Left ventricle myocardium inferior (tissue), 1 donor: ENCODE measurements around the gene ANKRD17. TPM values are rescaled to one million over a fixed set of nuclear protein-coding genes. Genes with fewer than 3 reads are reported as not detected.
"Not testable (repeated sequence)": the region's sequence is repeated elsewhere in the genome, so short reads cannot be mapped to it uniquely, and the experiment has no call there.

Source experiments
- DNase-seq: peaks from one replicate; pipeline ENCODE4 v3.0.0-alpha.2; 2020
- H3K27ac ChIP-seq: fragments of 200-600 bp; replicated peaks from 2 replicates; pipeline ENCODE4 v1.8.0; 2021
- H3K27me3 ChIP-seq: fragments of 200-600 bp; 2 replicates; pipeline ENCODE4 v1.8.0; 2021; ENCODE audit warnings: low read depth
- H3K36me3 ChIP-seq: fragments of 200-600 bp; 2 replicates; pipeline ENCODE4 v1.8.0; 2021
- H3K4me1 ChIP-seq: fragments of 200-600 bp; 2 replicates; pipeline ENCODE4 v1.8.0; 2021
- H3K4me3 ChIP-seq: fragments of 200-600 bp; 2 replicates; pipeline ENCODE4 v1.8.0; 2021; ENCODE audit warnings: mild to moderate bottlenecking, moderate library complexity
- H3K9me3 ChIP-seq: fragments of 200-600 bp; replicated peaks from 2 replicates; pipeline ENCODE4 v1.8.0; 2021
- intact Hi-C: fragments of 100-400 bp; cut with micrococcal nuclease; formaldehyde crosslinking; loops from one replicate; pipeline ENCODE4 v1.11.0; 2022
- long read RNA-seq: library from polyadenylated mRNA; unstranded; transcript quantifications from one replicate; pipeline ENCODE4 v2.0.0, GENCODE V29; 2021
- total RNA-seq: library from RNA; stranded (reverse); fragmentation: NEBNext Ultra II Directional; extraction: Animal tissue kit (Norgen Biotek cat#: 25700); gene quantifications from one replicate; pipeline ENCODE4 v1.2.1, GENCODE V29; 2021
- TF ChIP-seq, protein P1 (sequence below): fragments of 200-600 bp; IDR thresholded peaks from 2 replicates; pipeline ENCODE4 v1.8.0; 2021; ENCODE audit warnings: antibody characterized with exemption, mild to moderate bottlenecking, borderline replicate concordance
- donor health status: DM: no; HTN: yes; CAD: no; lungs with severe emphysema.

ANKRD17 gene, protein sequence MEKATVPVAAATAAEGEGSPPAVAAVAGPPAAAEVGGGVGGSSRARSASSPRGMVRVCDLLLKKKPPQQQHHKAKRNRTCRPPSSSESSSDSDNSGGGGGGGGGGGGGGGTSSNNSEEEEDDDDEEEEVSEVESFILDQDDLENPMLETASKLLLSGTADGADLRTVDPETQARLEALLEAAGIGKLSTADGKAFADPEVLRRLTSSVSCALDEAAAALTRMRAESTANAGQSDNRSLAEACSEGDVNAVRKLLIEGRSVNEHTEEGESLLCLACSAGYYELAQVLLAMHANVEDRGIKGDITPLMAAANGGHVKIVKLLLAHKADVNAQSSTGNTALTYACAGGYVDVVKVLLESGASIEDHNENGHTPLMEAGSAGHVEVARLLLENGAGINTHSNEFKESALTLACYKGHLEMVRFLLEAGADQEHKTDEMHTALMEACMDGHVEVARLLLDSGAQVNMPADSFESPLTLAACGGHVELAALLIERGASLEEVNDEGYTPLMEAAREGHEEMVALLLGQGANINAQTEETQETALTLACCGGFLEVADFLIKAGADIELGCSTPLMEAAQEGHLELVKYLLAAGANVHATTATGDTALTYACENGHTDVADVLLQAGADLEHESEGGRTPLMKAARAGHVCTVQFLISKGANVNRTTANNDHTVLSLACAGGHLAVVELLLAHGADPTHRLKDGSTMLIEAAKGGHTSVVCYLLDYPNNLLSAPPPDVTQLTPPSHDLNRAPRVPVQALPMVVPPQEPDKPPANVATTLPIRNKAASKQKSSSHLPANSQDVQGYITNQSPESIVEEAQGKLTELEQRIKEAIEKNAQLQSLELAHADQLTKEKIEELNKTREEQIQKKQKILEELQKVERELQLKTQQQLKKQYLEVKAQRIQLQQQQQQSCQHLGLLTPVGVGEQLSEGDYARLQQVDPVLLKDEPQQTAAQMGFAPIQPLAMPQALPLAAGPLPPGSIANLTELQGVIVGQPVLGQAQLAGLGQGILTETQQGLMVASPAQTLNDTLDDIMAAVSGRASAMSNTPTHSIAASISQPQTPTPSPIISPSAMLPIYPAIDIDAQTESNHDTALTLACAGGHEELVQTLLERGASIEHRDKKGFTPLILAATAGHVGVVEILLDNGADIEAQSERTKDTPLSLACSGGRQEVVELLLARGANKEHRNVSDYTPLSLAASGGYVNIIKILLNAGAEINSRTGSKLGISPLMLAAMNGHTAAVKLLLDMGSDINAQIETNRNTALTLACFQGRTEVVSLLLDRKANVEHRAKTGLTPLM (N-terminal part only)
- total RNA-seq, result 54.1 TPM
- long read RNA-seq, full-length matches to known transcripts, result 2 of 42 reads
- long read RNA-seq, partial matches to known transcripts, result 29 of 42 reads
- long read RNA-seq, other reads (novel, unspliced or antisense), result 11 of 42 reads

DNA sequence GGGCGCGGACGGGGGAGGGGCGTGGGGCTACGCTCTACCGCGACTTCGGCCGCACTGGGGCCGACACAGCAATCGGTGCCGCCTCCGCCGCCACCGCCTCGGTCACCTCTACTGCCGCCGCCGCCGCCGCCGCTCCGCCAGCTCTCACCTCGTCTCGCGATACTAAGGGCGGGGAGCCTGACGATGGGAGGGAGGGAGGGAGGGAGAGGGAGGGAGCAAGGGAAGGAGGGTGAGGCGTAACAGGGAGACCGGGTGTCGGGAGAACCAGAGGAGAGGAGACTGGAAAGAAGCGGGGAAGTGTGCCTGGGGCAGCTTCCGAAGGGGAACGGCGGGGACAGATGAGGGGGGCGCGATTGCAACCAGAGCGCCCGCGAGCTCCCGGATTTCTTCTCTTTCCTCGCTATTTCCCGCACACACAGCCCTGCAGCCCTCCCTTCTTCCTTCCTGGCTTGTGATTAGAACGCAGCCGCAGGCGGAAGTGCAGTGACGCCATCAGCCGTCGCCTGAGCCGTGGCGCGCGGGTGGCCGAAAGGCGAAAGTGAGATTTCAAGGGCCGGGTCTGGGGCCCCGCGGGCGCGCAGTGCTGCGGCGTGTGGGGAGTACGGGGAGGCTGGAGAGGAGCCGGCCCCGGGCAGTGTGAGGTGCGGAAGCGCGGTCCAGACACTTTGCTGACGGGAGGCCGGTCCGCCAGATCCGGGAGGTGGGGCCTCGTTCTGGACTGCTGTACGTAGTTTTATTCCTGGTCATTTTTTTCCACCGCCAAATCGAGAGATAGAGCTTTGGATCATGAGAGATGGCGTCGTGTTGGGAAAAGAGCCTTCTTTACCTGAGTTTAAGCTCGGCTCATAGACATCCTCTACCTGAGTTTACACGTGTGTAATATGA is at the start of gene ANKRD17:
ANKRD17 (minus strand) TSS at position 113 of the 885 bp plus-strand sequence. CDS start 130 bp downstream, outside the sequence.
- intact Hi-C loops, result loop anchor here (5.0 kb wide), 1 partner anchor 192 kb away; the partner anchor contains the start of gene COX18
- peak within 1 kb of the TSS; percentile 99 for H3K27ac ChIP-seq
- peaks cover 78% of the 10 kb centered on the region for H3K4me1 ChIP-seq
- DNase-seq, result peak; percentile 92
- no peaks in the 10 kb centered on the region for H3K27me3 ChIP-seq
- no peaks in the 10 kb centered on the region for H3K36me3 ChIP-seq
- TF ChIP-seq, protein P1, sequence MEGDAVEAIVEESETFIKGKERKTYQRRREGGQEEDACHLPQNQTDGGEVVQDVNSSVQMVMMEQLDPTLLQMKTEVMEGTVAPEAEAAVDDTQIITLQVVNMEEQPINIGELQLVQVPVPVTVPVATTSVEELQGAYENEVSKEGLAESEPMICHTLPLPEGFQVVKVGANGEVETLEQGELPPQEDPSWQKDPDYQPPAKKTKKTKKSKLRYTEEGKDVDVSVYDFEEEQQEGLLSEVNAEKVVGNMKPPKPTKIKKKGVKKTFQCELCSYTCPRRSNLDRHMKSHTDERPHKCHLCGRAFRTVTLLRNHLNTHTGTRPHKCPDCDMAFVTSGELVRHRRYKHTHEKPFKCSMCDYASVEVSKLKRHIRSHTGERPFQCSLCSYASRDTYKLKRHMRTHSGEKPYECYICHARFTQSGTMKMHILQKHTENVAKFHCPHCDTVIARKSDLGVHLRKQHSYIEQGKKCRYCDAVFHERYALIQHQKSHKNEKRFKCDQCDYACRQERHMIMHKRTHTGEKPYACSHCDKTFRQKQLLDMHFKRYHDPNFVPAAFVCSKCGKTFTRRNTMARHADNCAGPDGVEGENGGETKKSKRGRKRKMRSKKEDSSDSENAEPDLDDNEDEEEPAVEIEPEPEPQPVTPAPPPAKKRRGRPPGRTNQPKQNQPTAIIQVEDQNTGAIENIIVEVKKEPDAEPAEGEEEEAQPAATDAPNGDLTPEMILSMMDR, result peak; percentile 42
- no peaks in the 10 kb centered on the region for H3K9me3 ChIP-seq
- peak within 1 kb of the TSS; percentile 94 for H3K4me3 ChIP-seq

DNA sequence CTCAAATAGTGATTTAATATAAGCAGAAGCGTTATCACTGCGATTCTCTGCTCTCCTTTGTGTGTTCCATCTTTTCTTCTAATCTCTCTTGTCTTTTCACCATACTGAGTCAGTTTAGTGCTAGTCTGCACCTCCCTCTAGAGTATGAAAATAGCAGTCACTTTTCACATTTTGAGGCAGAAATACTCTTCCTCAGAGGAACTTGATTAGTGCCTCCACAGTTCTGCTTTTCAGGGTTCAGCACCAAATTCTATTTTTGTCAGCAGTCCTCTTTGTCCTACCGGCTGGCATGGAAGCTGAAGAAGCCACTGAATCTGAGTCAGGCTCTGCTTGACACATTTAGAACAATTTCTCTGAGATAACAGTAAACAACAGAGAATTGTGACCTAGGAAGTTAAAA is 49.7 kb upstream of the ANKRD17 start:
- Histone ChIP-seq H3K36me3 (no peaks in the 10 kb centered on the region), H3K4me3 (no peak overlapping the region), H3K9me3 (peaks cover 5% of the 10 kb centered on the region), H3K4me1 (no peaks in the 10 kb centered on the region), H3K27me3 (no peaks in the 10 kb centered on the region), H3K27ac (no peak overlapping the region)
- TF ChIP-seq, protein P1, result no peak
- no peak for DNase-seq
- intact Hi-C loops, result no loop called here

DNA sequence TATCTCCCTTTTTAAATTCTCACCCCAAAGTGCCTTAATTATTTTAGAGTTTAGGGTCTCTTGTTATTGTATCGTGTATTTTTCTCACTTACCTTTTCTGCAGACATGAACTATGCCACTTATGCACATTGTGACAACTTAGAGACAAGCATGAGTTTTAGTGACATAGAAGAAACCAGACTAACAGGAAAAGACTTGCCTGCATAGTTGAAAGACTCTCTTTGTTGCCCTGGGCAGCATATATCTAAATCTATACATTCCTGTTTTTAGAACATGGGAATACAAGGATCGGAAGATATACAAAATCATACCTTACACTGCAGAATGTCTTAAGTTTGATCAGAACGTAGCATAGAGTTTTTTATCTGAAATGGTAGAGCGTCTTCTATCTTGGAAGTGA is 45.1 kb upstream of the ANKRD17 start:
- Histone ChIP-seq H3K4me1 (no peaks in the 10 kb centered on the region), H3K4me3 (no peak overlapping the region), H3K27ac (no peak overlapping the region), H3K36me3 (no peaks in the 10 kb centered on the region), H3K27me3 (no peaks in the 10 kb centered on the region), H3K9me3 (peaks cover 15% of the 10 kb centered on the region)
- intact Hi-C loops, result no loop called here
- TF ChIP-seq, protein P1, result no peak
- no peak for DNase-seq

DNA sequence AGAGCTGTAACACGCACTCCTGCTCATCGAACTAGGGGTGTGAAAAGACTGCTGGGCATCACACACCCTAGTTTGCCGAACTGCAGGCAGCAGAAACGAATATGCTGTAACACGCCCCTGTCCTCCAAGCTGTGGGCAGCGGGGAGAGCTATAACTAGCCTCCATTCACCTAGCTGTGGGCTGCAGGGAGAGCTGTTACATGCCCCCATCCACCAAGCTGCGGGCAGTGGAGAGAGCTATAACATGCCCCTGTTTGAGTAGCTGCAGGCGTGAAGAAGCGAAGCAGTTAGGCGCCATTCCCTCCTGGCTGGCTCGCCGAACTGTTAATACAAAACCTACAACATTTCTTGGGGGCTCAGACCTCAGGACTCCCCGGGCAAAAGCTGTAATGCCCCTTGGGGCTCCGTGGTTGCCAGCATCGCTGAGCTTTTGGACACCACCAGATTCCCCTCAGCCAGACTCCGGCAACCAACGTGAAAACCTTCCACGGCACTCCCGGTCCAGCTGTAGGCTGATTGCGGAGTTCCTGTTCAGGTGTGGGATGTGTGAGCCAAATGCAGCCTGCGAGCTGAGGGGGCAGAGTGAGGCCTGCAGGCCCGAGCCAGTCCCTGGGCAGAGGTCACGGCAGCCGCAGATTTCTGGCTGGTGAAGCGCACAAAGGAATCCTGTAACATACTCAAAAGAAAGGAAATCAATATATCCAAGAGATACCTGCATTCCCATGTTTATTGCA is 41.1 kb upstream of the ANKRD17 start:
- H3K9me3 ChIP-seq, result peaks cover 54% of the 10 kb centered on the region
- no peak overlapping the region for H3K27ac ChIP-seq
- TF ChIP-seq, protein P1, result no peak
- peaks cover 6% of the 10 kb centered on the region for H3K36me3 ChIP-seq
- no peak for DNase-seq
- no peaks in the 10 kb centered on the region for H3K27me3 ChIP-seq
- no peaks in the 10 kb centered on the region for H3K4me1 ChIP-seq
- no peak overlapping the region for H3K4me3 ChIP-seq
- intact Hi-C loops, result no loop called here

DNA sequence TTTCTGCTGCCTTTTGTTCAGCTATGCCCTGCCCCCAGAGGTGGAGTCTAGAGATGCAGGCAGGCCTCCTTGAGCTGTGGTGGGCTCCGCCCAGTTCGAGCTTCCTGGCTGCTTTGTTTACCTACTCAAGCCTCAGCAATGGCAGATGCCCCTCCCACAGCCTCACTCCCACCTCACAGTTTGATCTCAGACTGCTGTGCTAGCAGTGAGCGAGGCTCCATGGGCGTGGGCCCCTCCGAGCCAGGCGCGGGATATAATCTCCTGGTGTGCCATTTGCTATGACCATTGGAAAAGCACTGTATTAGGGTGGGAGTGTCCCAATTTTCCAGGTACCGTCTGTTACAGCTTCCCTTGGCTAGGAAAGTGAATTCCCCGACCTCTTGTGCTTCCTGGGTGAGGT is 34.1 kb upstream of the ANKRD17 start:
- intact Hi-C loops, DNase-seq, H3K27me3 ChIP-seq, H3K4me3 ChIP-seq, H3K4me1 ChIP-seq, H3K27ac ChIP-seq: not testable (repeated sequence)
- Histone ChIP-seq H3K9me3 (peaks cover 71% of the 10 kb centered on the region), H3K36me3 (peaks cover 15% of the 10 kb centered on the region)
